ENCODE measurements around the gene IFNL1.
"Not testable (repeated sequence)": the region's sequence is repeated elsewhere in the genome, so short reads cannot be mapped to it uniquely, and the experiment has no call there.

IFNL1 gene

DNA sequence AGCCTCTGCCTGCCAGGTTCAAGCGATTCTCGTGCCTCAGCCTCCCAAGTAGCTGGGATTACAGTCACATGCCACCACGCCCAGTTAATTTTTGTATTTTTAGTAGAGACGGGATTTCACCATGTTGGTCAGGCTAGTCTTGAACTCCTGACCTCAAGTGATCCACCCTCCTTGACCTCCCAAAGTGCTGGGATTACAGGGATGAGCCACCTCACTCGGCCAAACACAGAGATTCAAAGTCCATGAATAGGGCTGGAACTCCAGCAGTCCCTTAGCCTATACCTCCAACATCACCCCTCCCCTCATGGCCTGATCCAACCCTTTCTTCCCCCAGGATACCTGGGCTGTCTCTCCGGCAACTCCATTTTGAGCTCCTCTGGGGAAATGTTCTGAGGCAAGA lies 36.5 kb downstream of the IFNL1 start:
- DNase-seq: not testable (repeated sequence)

DNA sequence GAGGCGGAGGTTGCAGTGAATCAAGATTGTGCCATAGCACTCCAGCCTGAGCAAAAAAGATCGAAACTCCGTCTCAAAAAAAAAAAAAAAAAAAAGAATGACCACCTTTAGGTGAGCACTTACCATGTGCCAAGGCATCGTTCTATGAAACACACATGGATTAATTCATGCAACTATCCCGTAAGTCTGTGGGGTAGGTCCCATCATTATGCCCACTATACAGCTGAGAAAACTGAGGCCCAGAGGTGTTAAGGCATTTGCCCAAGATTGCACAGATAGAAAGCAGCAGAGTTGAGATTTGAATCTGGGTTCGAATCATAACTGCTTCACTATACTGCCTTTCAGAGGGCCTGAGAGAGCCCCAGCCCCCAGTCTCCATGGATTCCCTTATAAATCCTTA lies 37.3 kb downstream of the IFNL1 start:
- no peak for DNase-seq

DNA sequence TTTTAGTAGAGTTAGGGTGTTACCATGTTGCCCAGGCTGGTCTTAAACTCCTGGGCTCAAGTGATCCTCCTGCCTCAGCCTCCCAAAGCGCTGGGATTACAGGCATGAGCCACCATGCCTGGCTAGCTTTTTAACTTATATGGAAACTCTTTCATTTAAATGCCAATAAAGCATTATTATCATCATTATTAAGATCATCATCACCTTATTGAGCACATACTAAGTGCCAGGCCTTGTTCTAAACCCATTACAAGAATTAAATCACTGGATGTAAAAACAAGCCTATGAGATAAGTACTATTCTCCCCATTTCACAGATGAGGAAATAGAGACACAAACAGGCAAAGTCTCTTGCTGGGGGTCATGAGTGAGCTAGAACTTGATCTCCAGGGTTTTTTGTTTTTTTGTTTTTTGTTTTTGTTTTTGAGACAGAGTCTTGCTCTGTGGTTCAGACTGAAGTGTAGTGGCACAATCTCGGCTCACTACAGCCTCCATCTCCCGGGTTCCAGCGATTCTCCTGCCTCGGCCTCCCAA lies 38.3 kb downstream of the IFNL1 start:
- DNase-seq: no peak

DNA sequence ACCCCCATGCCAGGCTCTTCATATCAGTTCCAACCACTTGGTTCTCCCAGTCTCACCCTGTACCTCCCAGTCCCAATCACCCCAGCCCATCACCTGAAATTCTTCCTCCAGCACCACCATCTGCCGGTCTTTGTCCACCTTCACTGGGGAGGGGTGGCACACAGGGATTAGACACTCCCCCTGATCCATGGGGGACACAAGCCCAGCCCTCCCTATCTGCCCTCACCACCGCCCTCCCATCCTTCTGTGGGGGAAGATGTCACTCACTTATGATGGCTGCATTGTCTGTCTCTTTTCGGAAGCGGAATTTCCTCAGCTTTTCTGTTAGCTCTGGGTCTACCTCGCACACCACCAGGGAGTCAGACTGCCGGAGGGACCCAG lies 39.0 kb downstream of the IFNL1 start:
- DNase-seq: no peak

DNA sequence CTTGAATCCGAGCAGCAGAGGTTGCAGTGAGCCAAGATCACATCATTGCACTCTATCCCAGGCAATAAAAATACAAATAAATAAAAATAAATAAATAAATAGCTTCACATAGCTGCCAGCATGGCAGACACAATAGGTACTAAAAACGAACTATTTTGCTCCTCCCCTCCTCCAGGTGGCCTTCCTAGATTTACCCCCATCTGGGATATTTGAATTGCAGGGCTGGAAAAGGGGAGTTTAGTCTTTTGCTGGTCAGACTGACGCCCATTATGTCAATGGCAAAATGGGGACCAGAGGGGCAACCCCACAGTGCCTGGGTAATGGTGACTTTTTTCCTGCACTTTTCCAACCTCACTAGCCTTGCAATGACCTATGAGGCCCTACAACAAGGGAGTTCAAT lies 40.3 kb downstream of the IFNL1 start:
- DNase-seq: no peak

DNA sequence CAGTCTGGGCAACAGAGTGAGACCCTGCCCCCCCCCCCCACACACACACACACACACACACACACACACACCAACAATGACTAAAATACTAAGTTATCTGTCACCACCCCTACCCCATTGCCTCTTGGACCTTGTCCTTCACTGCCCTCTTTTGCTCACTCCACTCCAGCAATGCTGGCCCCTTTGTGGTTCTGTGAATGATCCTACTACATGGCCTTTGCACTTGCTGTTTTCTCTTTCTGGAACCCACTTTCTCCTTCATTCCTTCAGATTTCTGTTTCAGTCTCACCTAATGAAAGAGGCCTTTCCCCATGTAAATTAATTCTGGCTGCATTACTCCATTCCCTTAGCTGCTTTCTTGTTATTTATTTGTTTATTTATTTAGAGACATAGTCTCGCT lies 43.5 kb downstream of the IFNL1 start:
- no peak for DNase-seq

DNA sequence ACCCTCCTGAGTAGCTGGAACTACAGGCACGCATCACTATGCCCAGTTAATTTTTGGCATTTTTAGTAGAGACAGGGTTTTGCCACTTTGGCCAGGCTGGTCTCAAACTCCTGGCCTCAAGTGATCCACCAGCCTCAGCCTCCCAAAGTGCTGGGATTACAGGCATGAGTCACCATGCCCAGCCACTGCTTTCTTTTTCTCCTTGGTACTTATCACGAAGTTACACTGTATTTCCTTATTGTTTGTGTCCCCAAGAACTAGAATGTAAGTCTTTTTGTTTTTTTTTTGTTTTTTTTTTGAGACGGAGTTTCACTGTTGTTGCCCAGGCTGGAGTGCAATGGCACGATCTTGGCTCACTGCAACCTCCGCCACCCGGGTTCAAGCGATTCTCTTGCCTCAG lies 43.9 kb downstream of the IFNL1 start:
- DNase-seq: not testable (repeated sequence)

DNA sequence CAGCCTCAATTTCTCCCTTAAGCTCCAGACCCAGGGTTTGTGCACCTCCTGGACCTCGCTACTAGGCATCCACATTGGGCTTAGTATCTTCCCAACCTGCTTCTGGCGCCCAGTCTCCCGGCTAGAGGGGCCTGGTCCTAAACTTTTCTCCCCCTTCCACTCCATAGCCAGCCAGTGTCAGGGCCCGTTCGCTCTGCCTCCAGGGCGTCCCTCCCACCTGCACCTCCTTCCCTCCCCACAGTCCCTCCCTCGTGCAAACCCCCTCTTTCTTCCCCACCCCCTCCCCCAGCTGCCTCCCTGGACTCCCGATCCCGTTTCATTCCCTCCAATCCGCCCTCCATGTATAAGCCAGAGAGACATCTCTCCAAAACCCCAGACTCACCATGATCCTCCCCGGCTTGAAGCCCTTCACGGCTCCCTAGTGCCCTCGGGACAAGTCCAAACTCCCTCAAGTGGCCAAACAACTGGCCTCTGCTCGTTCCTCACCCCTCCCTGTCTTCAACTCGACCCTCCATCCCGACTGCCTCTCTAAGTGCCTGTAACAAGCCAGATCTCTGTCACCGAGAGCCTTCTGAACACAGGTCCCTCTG lies 45.0 kb downstream of the IFNL1 start:
- peak; percentile 55 for DNase-seq

DNA sequence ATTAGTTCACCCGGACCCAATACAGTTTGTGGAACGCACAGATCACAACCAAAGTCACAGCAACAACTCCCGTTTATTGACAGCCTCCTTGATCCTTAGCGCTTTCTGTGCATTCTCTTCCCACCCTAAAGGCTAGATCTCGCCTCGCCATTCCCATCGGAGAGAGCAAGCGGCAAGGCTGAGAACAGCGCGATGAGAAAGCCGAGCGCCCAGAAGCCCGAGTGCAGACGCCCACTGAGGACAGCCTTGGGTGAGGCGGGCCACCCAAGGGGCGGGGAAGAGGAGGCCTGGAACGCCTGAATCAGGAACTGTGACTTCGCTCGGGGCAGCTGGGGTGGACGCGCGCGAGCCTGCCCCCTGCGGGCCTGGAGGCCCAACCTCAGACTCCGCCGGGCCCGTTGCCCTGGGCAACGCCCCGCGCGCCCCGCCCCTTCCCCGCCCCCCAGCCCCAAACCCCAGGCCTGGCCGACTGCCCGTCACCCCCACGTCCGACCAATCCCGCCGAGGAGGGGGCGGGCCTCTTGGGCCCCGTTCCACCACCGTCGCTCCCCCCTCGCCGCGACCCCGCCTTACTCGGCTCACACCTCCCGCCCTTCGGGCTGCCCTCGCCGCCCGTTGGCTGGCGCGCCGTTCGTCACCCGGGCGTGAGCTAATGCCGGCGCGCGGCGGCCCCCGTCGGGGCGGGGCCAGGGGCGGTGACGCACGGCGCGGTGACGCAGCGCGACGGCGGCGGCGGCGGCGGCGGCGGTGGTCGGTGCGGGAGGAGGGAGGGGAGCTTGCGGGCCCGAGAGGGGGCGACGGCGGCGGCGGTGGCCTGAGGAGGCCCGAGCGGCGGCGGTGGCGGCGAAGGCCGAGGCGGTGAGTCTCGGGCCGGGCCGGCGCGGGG lies 45.8 kb downstream of the IFNL1 start, which contains the start of gene SAMD4B:
Gene SAMD4B (plus strand): TSS at position 703 of the 886 bp plus-strand sequence. CDS start 14,473 bp downstream, outside the sequence.
- peak; percentile 100 for DNase-seq

DNA sequence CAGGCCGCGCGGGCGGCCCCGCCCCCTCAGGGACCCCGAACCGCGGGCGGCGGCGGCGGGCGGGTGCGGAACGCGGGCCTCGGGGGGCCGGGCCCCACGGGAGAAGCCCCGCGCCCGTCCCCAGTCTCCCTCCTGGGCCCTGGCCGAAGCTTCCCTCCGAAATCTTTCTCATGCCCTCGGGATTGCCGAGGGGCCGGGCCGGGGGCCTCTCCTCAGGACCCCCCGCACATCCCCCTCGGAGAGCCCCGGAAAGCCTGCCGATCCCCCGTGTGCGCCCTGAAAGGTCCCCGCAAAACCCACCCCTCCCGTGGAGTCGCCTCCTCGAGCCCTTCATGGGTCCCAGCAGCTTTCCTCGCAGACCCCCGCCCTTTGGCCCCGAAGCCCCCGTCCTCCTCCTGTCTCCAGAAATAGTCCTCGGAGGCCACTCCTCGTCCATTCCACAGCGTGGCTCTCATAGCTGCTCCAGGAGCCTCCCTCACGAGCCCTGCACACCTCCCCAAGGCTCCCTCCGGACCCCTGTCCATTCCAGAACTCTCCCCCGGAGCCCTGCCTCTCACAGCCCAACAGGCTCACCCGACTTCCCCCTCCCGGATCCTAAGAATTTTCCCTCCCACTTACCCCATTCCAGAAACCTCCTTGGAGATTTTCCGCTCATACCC lies 46.6 kb downstream of the IFNL1 start:
- no peak for DNase-seq

DNA sequence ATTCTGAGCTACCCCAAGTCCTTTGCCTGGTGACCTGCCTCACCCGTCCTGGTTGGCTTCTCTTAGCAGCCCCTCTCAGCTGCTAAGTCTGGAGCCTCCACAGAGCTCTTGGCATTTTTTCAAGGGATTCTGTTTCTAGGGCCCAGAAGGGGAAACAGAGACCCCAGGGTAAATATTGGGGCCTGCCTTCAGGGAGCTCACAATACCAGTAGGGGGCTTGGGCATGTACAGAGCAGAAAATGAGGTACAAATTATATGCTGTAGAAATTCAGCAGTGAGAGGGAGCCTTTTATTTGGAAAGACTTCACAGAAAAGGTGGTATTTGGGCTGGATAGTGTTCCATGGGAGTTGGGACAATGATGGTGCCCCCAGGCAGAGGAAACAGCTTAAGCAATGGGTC lies 49.7 kb downstream of the IFNL1 start:
- DNase-seq: no peak

DNA sequence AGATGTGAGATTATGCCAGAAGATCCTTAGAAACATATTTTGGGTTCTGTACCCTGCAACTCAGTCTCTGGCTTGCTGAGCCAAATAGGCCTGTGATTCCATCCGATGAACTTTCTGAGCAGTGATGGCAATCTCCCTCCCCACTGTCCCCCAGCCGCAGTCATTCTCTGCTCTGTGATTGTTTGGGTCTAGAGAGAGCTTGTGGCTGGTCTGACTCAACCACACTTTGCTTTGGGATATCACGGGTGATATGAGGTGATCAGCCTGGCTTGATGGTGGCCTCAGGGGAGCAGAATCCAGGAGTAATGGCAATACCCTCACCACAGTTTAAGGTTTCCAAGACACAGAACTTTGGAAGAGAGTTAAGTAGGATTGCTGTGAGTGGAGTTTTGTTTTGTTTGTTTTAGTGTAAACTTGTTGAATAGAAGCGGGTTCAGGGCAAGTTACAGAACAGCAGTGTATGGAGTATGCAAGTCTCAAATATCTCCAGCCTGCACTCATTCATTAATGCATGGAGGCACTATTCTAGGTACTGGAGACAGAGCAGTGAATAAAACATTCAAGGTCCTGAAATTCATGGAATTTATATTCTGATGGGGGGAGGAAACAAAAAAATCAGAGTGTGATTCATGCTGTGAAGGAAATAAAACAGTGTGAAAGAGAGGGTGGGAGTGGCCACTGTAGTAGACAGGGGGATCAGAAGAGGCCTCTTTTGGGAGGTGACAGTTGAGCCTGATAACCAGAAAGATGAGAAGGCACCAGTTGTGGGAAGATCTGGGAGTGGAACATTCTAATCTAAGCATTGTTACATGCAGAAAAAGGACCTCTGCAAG lies 51.3 kb downstream of the IFNL1 start:
- no peak for DNase-seq
